Lower leg skin (tissue), 3 donors: ENCODE results near the gene METAP1D.

Experiments used
- POLR2A ChIP-seq, 2 donors: fragments of 450-650 bp; IDR thresholded peaks; one replicate each; pipeline ENCODE4 v1.6.1; 2016 to 2017; ENCODE audit warnings: antibody characterized with exemption in 2 of 2, mild to moderate bottlenecking in 1 of 2, moderate library complexity in 1 of 2
- TF ChIP-seq, protein P1 (sequence below), 3 donors: fragments of 450-650 bp; IDR thresholded peaks; one replicate each; pipeline ENCODE4 v1.5.1; 2016; ENCODE audit warnings: antibody characterized with exemption in 3 of 3, mild to moderate bottlenecking in 3 of 3, moderate library complexity in 2 of 3

DNA sequence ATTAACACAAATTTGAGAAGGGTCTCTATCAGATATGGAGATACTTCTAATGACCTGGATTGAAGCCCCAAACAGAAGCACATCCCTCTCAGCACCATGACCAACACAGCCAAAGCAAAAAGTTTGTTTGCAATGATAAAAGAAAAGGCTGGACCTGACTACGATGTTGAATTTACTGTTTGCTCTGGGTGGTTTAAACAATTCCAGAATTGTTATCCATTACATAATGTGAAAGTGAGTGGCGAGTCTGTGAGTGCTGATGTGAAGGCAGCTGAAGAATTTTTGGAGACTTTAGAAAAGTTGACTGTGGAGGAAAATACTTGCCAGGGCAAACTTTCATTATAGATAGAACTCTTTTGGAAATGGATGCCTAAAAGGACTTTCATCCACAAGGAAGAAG is 120.4 kb downstream of the METAP1D start:
- TF ChIP-seq, protein P1, sequence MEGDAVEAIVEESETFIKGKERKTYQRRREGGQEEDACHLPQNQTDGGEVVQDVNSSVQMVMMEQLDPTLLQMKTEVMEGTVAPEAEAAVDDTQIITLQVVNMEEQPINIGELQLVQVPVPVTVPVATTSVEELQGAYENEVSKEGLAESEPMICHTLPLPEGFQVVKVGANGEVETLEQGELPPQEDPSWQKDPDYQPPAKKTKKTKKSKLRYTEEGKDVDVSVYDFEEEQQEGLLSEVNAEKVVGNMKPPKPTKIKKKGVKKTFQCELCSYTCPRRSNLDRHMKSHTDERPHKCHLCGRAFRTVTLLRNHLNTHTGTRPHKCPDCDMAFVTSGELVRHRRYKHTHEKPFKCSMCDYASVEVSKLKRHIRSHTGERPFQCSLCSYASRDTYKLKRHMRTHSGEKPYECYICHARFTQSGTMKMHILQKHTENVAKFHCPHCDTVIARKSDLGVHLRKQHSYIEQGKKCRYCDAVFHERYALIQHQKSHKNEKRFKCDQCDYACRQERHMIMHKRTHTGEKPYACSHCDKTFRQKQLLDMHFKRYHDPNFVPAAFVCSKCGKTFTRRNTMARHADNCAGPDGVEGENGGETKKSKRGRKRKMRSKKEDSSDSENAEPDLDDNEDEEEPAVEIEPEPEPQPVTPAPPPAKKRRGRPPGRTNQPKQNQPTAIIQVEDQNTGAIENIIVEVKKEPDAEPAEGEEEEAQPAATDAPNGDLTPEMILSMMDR (IDR thresholded peaks at IDR 0.05), result no peak
- no peak for TF ChIP-seq POLR2A (IDR thresholded peaks at IDR 0.05)
